K562 (cell line): ENCODE measurements around the gene KIF26B. TPM values are rescaled to one million over a fixed set of nuclear protein-coding genes. Genes with fewer than 3 reads are reported as not detected.

Experiments used
- ATAC-seq: fragments of 200-7000 bp; cut with Tn5 transposase; 3 replicates; pipeline ENCODE4 v1.9.1; 2020; ENCODE audit warnings: moderate library complexity
- BruUV-seq: library from RNA; stranded (reverse); fragments of 400-500 nt; replicated peaks from 2 replicates; lab custom pipeline; 2021; lab: Mats Ljungman, UMichigan
- CTCF ChIA-PET: fragments of 300-600 bp; formaldehyde crosslinking; extraction: SDS; loops from one replicate; lab custom pipeline; 2021; ENCODE audit warnings: low intra/inter-chr PET ratio; lab: Yijun Ruan, JAX
- POLR2A ChIA-PET: fragments of 300-600, 350-650 bp; sonication (Branson Sonifier 250); formaldehyde crosslinking; extraction: SDS; loops from one replicate; lab custom pipeline; 2021; ENCODE audit warnings: antibody characterized with exemption, inconsistent platforms; lab: Yijun Ruan, JAX
- DNase-seq, 4 experiments: peaks; one replicate each; pipeline versions ENCODE4 v3.0.0 to v3.0.0-alpha.2; 2011 to 2018; ENCODE audit warnings: low spot score in 3 of 4, mixed read lengths in 3 of 4; ENCODE audit errors: extremely low read depth in 1 of 4
- FAIRE-seq: peaks from 2 replicates; lab custom pipeline; 2011; peaks lifted over from hg19 to GRCh38; lab: Jason Lieb, UNC
- H2AFZ ChIP-seq: 2 replicates; pipeline ENCODE4 v1.6.0; 2011; ENCODE audit warnings: low read depth, low read length, control low read depth, inconsistent platforms
- H3K27ac ChIP-seq: fragments of 200-600 bp; 3 replicates; pipeline ENCODE4 v1.8.0; 2011; ENCODE audit warnings: low read depth, mild to moderate bottlenecking, control low read depth, inconsistent platforms, low read length, moderate library complexity, mixed read lengths; ENCODE audit errors: extremely low read depth
- H3K27me3 ChIP-seq, 2 experiments: fragments of 300-600 bp in 1 of 2; 2 replicates in 1 of 2; 3 replicates in 1 of 2; pipeline versions ENCODE4 v1.6.0 to v1.8.0; 2011; ENCODE audit warnings: inconsistent platforms in 2 of 2, low read length in 2 of 2, mild to moderate bottlenecking in 1 of 2, mixed read lengths in 1 of 2, moderate library complexity in 1 of 2; ENCODE audit not compliant: control insufficient read depth in 2 of 2, insufficient read depth in 2 of 2
- H3K36me3 ChIP-seq: fragments of 300-600 bp; 3 replicates; pipeline ENCODE4 v1.8.0; 2011; ENCODE audit warnings: mild to moderate bottlenecking, low read length, inconsistent platforms; ENCODE audit not compliant: control insufficient read depth, insufficient read depth
- H3K4me1 ChIP-seq, 2 experiments: fragments of 200-600 bp in 1 of 2; replicated peaks in 1 of 2; 2 replicates in 1 of 2; 3 replicates in 1 of 2; pipeline versions ENCODE4 v1.5.1 to v1.8.0; 2011; ENCODE audit warnings: inconsistent platforms in 2 of 2, low read length in 2 of 2, mild to moderate bottlenecking in 1 of 2, mixed read lengths in 1 of 2, moderate library complexity in 1 of 2; ENCODE audit not compliant: control insufficient read depth in 2 of 2, insufficient read depth in 2 of 2
- H3K4me2 ChIP-seq: 2 replicates; pipeline ENCODE4 v1.6.1; 2011; ENCODE audit warnings: low read length, control low read depth, inconsistent platforms, mixed read lengths; ENCODE audit not compliant: insufficient read depth
- H3K4me3 ChIP-seq: fragments of 200-600 bp; sonication (generic), shearing (Covaris generic); 2 replicates; pipeline ENCODE4 v1.5.1; 2016; ENCODE audit warnings: control low read depth, inconsistent platforms
- H3K79me2 ChIP-seq: fragments of 200-600 bp; 3 replicates; pipeline ENCODE4 v1.8.0; 2011; ENCODE audit warnings: low read length, inconsistent platforms; ENCODE audit not compliant: control insufficient read depth, insufficient read depth
- H3K9ac ChIP-seq, 2 experiments: 2 replicates each; pipeline versions ENCODE4 v1.6.0 to v1.6.1; 2011; ENCODE audit warnings: low read depth in 2 of 2, low read length in 2 of 2, control low read depth in 1 of 2, inconsistent platforms in 1 of 2, mild to moderate bottlenecking in 1 of 2, mixed read lengths in 1 of 2; ENCODE audit not compliant: insufficient read depth in 1 of 2
- H3K9me1 ChIP-seq: one replicate; pipeline ENCODE4 v1.6.0; 2011; ENCODE audit warnings: inconsistent platforms, mild to moderate bottlenecking, low read length, moderate library complexity; ENCODE audit not compliant: control insufficient read depth, insufficient read depth
- H3K9me3 ChIP-seq: replicated peaks from 2 replicates; pipeline ENCODE4 v1.5.1; 2011; ENCODE audit warnings: low read depth, low read length, inconsistent platforms; ENCODE audit not compliant: control insufficient read depth, insufficient read depth
- H4K20me1 ChIP-seq: replicated peaks from 2 replicates; pipeline ENCODE4 v1.6.1; 2011; ENCODE audit warnings: low read length, inconsistent platforms, mixed read lengths; ENCODE audit not compliant: control insufficient read depth, insufficient read depth
- BHLHE40 ChIP-seq: IDR thresholded peaks from 2 replicates; pipeline ENCODE4 v1.6.1; 2011; ENCODE audit warnings: low read length, improper control_type of control experiment
- E2F6 ChIP-seq, 2 experiments: IDR thresholded peaks; 2 replicates each; pipeline ENCODE4 v1.6.1; 2011; ENCODE audit warnings: borderline replicate concordance in 1 of 2, control low read depth in 1 of 2, low read depth in 1 of 2, low read length in 1 of 2, mild to moderate bottlenecking in 1 of 2, mixed read lengths in 1 of 2, moderate library complexity in 1 of 2; ENCODE audit not compliant: insufficient read depth in 1 of 2, insufficient read length in 1 of 2, poor library complexity in 1 of 2, severe bottlenecking in 1 of 2; ENCODE audit errors: extremely low read depth in 1 of 2
- ETV1 ChIP-seq: fragments of 450-650 bp; conservative IDR thresholded peaks from 2 replicates; pipeline ENCODE4 v1.6.1; 2016; ENCODE audit warnings: missing genetic modification characterization, control low read depth, low read depth, missing compliant biosample characterization
- GABPA ChIP-seq: fragments of 200-800 bp; sonication (Bioruptor generic); conservative IDR thresholded peaks from 2 replicates; pipeline ENCODE4 v1.6.1; 2016; ENCODE audit warnings: low read depth, missing genetic modification characterization, missing compliant biosample characterization
- MYC ChIP-seq, 2 experiments: fragments of 250-450 bp in 1 of 2; sonication (Bioruptor Pico) in 1 of 2; IDR thresholded peaks; 2 replicates each; pipeline versions ENCODE4 v1.5.1 to v1.6.1; 2012 to 2021; ENCODE audit warnings: low read depth in 2 of 2, borderline replicate concordance in 1 of 2, improper control_type of control experiment in 1 of 2, low read length in 1 of 2, mild to moderate bottlenecking in 1 of 2, moderate library complexity in 1 of 2
- SPI1 ChIP-seq: IDR thresholded peaks from 2 replicates; pipeline ENCODE4 v1.6.1; 2011; ENCODE audit warnings: low read depth, low read length, control low read depth, borderline replicate concordance
- U2AF1 ChIP-seq: fragments of 200-400 bp; formaldehyde crosslinking; optimal IDR thresholded peaks from 2 replicates; pipeline ENCODE3; 2017; ENCODE audit warnings: mild to moderate bottlenecking, low read depth, low read length, moderate library complexity
- WGBS: fragments of 100-300 bp; shearing (Covaris generic); methylation state at CpG from one replicate; pipeline ENCODE4 v1.1.6; 2016; ENCODE audit warnings: low coverage, mixed read lengths; ENCODE audit not compliant: insufficient coverage; ENCODE audit errors: missing lambda C conversion rate; 5-methylcytosine and 5-hydroxymethylcytosine counted together
- in situ Hi-C: fragments of 300-500 bp; cut with MboI; formaldehyde crosslinking; loops from 4 replicates; pipeline ENCODE4 v1.15.0; 2018; ENCODE audit warnings: inconsistent platforms, mixed read lengths
- intact Hi-C: fragments of 100-400 bp; cut with micrococcal nuclease; formaldehyde crosslinking; loops from 2 replicates; pipeline ENCODE4 v1.14.2; 2022
- polyA plus RNA-seq, 8 experiments: library from polyadenylated mRNA; depleted of rRNA in 4 of 8; stranded (reverse) in 5 of 8; unstranded in 3 of 8; fragments of >200 nt; fragmentation: Nextera tagmentation in 2 of 8; fragmentation: Illumina TruSeq in 1 of 8; extraction: Ambion mirVana in 2 of 8; extraction: Trizol in 1 of 8; gene quantifications; 2 replicates each; pipeline versions ENCODE4 v1.2.1 to v1.2.3, GENCODE V29; 2011 to 2014; ENCODE audit warnings: inconsistent platforms in 1 of 8, missing spikeins in 1 of 8
- total RNA-seq, 7 experiments: library from RNA; depleted of rRNA in 6 of 7; stranded (reverse); fragments of >200 nt in 6 of 7; fragmentation: Illumina TruSeq in 2 of 7; extraction: Trizol in 2 of 7; gene quantifications; 2 replicates each; pipeline versions ENCODE4 v1.2.1 to v1.2.3, GENCODE V29; 2011 to 2021; ENCODE audit warnings: low replicate concordance in 1 of 7
- TF ChIP-seq, protein P1 (sequence below): fragments of 450-650 bp; IDR thresholded peaks from 2 replicates; pipeline ENCODE4 v1.6.1; 2014; ENCODE audit warnings: low read depth, mild to moderate bottlenecking, moderate library complexity, borderline replicate concordance
- TF ChIP-seq, protein P2 (sequence below): sonication (generic); formaldehyde crosslinking; IDR thresholded peaks from 2 replicates; pipeline ENCODE4 v1.8.0; 2022; ENCODE audit warnings: mild to moderate bottlenecking, missing genetic modification reagents

Gene KIF26B
- total and polyA plus RNA-seq, 9 of the 15 experiments (the other 6 are each of a cell fraction or from before 2014, with no cell fraction given): 0.02 to 0.08 (median 0.03) TPM; not detected in 6

GRCh38 chr1:245710961-245711903 lies 556.4 kb downstream of the KIF26B start:
- H3K4me2 ChIP-seq: no peak overlapping the region; the same call in 1 of the 2 replicates
- no peaks in the 10 kb centered on the region; the same call in 1 of the 2 replicates for H4K20me1 ChIP-seq
- ChIA-PET CTCF (no interaction called here), POLR2A (interaction anchor here (0.6 kb wide), 1 partner anchor 277 kb away, joined by 3 read pairs; no protein-coding TSS in a partner anchor)
- ATAC-seq (peak; percentile 61), DNase-seq (peak in 1 of 4 experiments; percentile 38), FAIRE-seq (no peak)
- WGBS: 17% methylated on average over 30 of the region's 30 CpGs
- TF ChIP-seq ETV1 (tag) (0 out of 2 replicates have a peak, but pooled peaks have one; percentile 28), BHLHE40 (peak; percentile 26; the same call in 1 of the 2 replicates), MYC (IDR thresholded peaks at IDR 0.05; ENCODE audit: low read depth, low read length) (0 out of 2 replicates have a peak, but pooled peaks have one; percentile 13), MYC (CRISPR knock-in tag; IDR thresholded peaks at IDR 0.05; ENCODE audit: borderline replicate concordance, low read depth) (no peak), E2F6 (IDR thresholded peaks at IDR 0.05; ENCODE audit: borderline replicate concordance in 1 of 2, extremely low read depth in 1 of 2, insufficient read depth in 1 of 2, insufficient read length in 1 of 2, low read depth in 1 of 2, low read length in 1 of 2, poor library complexity in 1 of 2, severe bottlenecking in 1 of 2) (peak in 1 of 2 experiments; percentile 31), SPI1 (0 out of 2 replicates have a peak, but pooled peaks have one; percentile 3), U2AF1 (no peak), GABPA (tag) (peak; percentile 36; the same call in 1 of the 2 replicates)
- TF ChIP-seq, protein P1, sequence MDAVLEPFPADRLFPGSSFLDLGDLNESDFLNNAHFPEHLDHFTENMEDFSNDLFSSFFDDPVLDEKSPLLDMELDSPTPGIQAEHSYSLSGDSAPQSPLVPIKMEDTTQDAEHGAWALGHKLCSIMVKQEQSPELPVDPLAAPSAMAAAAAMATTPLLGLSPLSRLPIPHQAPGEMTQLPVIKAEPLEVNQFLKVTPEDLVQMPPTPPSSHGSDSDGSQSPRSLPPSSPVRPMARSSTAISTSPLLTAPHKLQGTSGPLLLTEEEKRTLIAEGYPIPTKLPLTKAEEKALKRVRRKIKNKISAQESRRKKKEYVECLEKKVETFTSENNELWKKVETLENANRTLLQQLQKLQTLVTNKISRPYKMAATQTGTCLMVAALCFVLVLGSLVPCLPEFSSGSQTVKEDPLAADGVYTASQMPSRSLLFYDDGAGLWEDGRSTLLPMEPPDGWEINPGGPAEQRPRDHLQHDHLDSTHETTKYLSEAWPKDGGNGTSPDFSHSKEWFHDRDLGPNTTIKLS: no peak
- TF ChIP-seq, protein P2, sequence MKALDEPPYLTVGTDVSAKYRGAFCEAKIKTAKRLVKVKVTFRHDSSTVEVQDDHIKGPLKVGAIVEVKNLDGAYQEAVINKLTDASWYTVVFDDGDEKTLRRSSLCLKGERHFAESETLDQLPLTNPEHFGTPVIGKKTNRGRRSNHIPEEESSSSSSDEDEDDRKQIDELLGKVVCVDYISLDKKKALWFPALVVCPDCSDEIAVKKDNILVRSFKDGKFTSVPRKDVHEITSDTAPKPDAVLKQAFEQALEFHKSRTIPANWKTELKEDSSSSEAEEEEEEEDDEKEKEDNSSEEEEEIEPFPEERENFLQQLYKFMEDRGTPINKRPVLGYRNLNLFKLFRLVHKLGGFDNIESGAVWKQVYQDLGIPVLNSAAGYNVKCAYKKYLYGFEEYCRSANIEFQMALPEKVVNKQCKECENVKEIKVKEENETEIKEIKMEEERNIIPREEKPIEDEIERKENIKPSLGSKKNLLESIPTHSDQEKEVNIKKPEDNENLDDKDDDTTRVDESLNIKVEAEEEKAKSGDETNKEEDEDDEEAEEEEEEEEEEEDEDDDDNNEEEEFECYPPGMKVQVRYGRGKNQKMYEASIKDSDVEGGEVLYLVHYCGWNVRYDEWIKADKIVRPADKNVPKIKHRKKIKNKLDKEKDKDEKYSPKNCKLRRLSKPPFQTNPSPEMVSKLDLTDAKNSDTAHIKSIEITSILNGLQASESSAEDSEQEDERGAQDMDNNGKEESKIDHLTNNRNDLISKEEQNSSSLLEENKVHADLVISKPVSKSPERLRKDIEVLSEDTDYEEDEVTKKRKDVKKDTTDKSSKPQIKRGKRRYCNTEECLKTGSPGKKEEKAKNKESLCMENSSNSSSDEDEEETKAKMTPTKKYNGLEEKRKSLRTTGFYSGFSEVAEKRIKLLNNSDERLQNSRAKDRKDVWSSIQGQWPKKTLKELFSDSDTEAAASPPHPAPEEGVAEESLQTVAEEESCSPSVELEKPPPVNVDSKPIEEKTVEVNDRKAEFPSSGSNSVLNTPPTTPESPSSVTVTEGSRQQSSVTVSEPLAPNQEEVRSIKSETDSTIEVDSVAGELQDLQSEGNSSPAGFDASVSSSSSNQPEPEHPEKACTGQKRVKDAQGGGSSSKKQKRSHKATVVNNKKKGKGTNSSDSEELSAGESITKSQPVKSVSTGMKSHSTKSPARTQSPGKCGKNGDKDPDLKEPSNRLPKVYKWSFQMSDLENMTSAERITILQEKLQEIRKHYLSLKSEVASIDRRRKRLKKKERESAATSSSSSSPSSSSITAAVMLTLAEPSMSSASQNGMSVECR: no peak
- peaks cover 12 to 56% of the 10 kb centered on the region in 2 experiments for H3K27me3 ChIP-seq
- intact Hi-C loops: no loop called here
- peak overlapping the region; percentile 40; the same call in 1 of the 2 replicates for H2AFZ ChIP-seq
- H3K4me3 ChIP-seq: no peak overlapping the region
- H3K9ac ChIP-seq: no peak overlapping the region
- H3K9me3 ChIP-seq: no peaks in the 10 kb centered on the region
- H3K79me2 ChIP-seq: no peaks in the 10 kb centered on the region
- peaks cover 0 to 5% of the 10 kb centered on the region in 2 experiments; a peak in 1 of 5 replicates for H3K4me1 ChIP-seq
- H3K36me3 ChIP-seq: no peaks in the 10 kb centered on the region
- BruUV-seq: no TSS peak
- H3K9me1 ChIP-seq: no peaks in the 10 kb centered on the region
- in situ Hi-C loops: no loop called here
- H3K27ac ChIP-seq: no peak overlapping the region
